Transverse colon (tissue), 4 donors: ENCODE data around the gene GDPD5. TPM values are rescaled to one million over a fixed set of nuclear protein-coding genes. Genes with fewer than 3 reads are reported as not detected.

ENCODE experiments used
- DNase-seq: peaks from one replicate; pipeline ENCODE4 v3.0.0-alpha.2; 2019
- H3K27ac ChIP-seq, 4 donors: fragments of 200-600 bp; sonication (generic); 2 replicates each; pipeline ENCODE4 v1.5.1; 2016 to 2018; ENCODE audit warnings: inconsistent platforms in 4 of 4
- H3K27me3 ChIP-seq: fragments of 200-600 bp; sonication (generic); 2 replicates; pipeline ENCODE4 v1.5.1; 2017; ENCODE audit warnings: inconsistent platforms
- H3K36me3 ChIP-seq, 4 donors: fragments of 200-600 bp; sonication (generic); 2 replicates each; pipeline ENCODE4 v1.5.1; 2017 to 2019; ENCODE audit warnings: inconsistent platforms in 4 of 4
- H3K4me1 ChIP-seq, 4 donors: fragments of 200-600 bp; sonication (generic); 2 replicates each; pipeline ENCODE4 v1.5.1; 2017 to 2020; ENCODE audit warnings: inconsistent platforms in 4 of 4
- H3K4me3 ChIP-seq, 4 donors: fragments of 200-600 bp; sonication (generic); 1 replicate in 1 of 4; 2 replicates in 3 of 4; pipeline versions ENCODE4 v1.5.1 to v1.6.1; 2017 to 2019; ENCODE audit warnings: inconsistent platforms in 4 of 4
- H3K9me3 ChIP-seq, 2 donors: fragments of 200-600 bp; sonication (generic); 2 replicates each; pipeline ENCODE4 v1.5.1; 2017 to 2019; ENCODE audit warnings: inconsistent platforms in 2 of 2
- CTCF ChIP-seq, 5 experiments: fragments of 200-600 bp in 3 of 5; fragments of 450-650 bp in 2 of 5; sonication (generic) in 3 of 5; IDR thresholded peaks; 1 replicate in 2 of 5; 2 replicates in 3 of 5; pipeline ENCODE4 v1.5.1; 2016 to 2017; ENCODE audit warnings: antibody characterized with exemption in 5 of 5, inconsistent platforms in 3 of 5, mild to moderate bottlenecking in 2 of 5, moderate library complexity in 1 of 5
- EP300 ChIP-seq: sonication (generic); formaldehyde crosslinking; IDR thresholded peaks from one replicate; pipeline ENCODE4 v1.6.1; 2017; ENCODE audit warnings: antibody characterized with exemption, low read depth
- POLR2A ChIP-seq: fragments of 450-650 bp; IDR thresholded peaks from one replicate; pipeline ENCODE4 v1.6.1; 2016; ENCODE audit warnings: antibody characterized with exemption, mild to moderate bottlenecking, moderate library complexity
- POLR2AphosphoS5 ChIP-seq, 3 donors: sonication (generic); formaldehyde crosslinking; IDR thresholded peaks; one replicate each; pipeline ENCODE4 v1.6.1; 2016; ENCODE audit warnings: antibody characterized with exemption in 3 of 3
- WGBS, 2 donors: methylation state at CpG; one replicate each; pipeline ENCODE4 v1.1.5; 2018; ENCODE audit warnings: low coverage in 1 of 2; 5-methylcytosine and 5-hydroxymethylcytosine counted together
- in situ Hi-C, 4 donors: fragments of 200-750 bp; cut with MboI; loops; one replicate each; pipeline versions ENCODE4 v1.15.0 to v1.15.1; 2017; ENCODE audit warnings: low sequenced_read_pairs in 3 of 4, low pct_ligation_motif_present in 1 of 4, low pct_unique_long_range_greater_than_20kb in 1 of 4
- intact Hi-C: fragments of 100-400 bp; cut with DNase I; formaldehyde crosslinking; loops from one replicate; pipeline ENCODE4 v1.15.1; 2023; ENCODE audit warnings: low total_unique reads
- total RNA-seq, 4 donors: library from RNA; depleted of rRNA; stranded (reverse); fragments of >200 nt; gene quantifications; one replicate each; pipeline ENCODE4 v1.1.0, GENCODE V29; 2016

GDPD5 gene
- total RNA-seq, 4 donors from 2014 or later: 3.7 to 10.1 (median 7.1) TPM; not detected in 1

GRCh38 chr11:75454987-75455386 is 70.8 kb downstream of the GDPD5 start:
- no peak overlapping the region for H3K27ac ChIP-seq
- intact Hi-C loops: no loop called here
- no peak for TF ChIP-seq POLR2A
- TF ChIP-seq CTCF (IDR thresholded peaks at IDR 0.05): no peak
- no peak for TF ChIP-seq EP300
- no peak for TF ChIP-seq POLR2AphosphoS5 (IDR thresholded peaks at IDR 0.05)
- H3K27me3 ChIP-seq: no peaks in the 10 kb centered on the region
- no peaks in the 10 kb centered on the region for H3K4me1 ChIP-seq
- H3K36me3 ChIP-seq: no peaks in the 10 kb centered on the region
- in situ Hi-C loops: no loop called here
- H3K9me3 ChIP-seq: no peaks in the 10 kb centered on the region
- 79 to 81% methylated on average over 2 to 5 of the region's 5 CpGs for WGBS, 2 donors
- DNase-seq: no peak
- no peak overlapping the region for H3K4me3 ChIP-seq

- no peak for TF ChIP-seq EP300
- TF ChIP-seq CTCF (IDR thresholded peaks at IDR 0.05): no peak
- Histone ChIP-seq H3K9me3 (no peaks in the 10 kb centered on the region), H3K36me3 (no peaks in the 10 kb centered on the region), H3K4me1 (no peaks in the 10 kb centered on the region), H3K27me3 (no peaks in the 10 kb centered on the region), H3K4me3 (no peak overlapping the region), H3K27ac (no peak overlapping the region)
- in situ Hi-C loops (no loop called here), intact Hi-C loops (no loop called here)
- 65 to 73% methylated on average over 5 to 9 of the region's 9 CpGs for WGBS, 2 donors
- DNase-seq: no peak
Measured at GRCh38 chr11:75453916-75454655, 71.7 kb downstream of the GDPD5 start.

GRCh38 chr11:75450826-75451821 is 74.6 kb downstream of the GDPD5 start:
- Histone ChIP-seq H3K36me3 (no peaks in the 10 kb centered on the region), H3K4me3 (no peak overlapping the region), H3K4me1 (no peaks in the 10 kb centered on the region), H3K27me3 (no peaks in the 10 kb centered on the region), H3K27ac (no peak overlapping the region), H3K9me3 (no peaks in the 10 kb centered on the region)
- WGBS, 2 donors: 79 to 93% methylated on average over 10 to 46 of the region's 46 CpGs
- TF ChIP-seq POLR2AphosphoS5 (IDR thresholded peaks at IDR 0.05): no peak
- peak in 4 of 5 experiments; percentile 15 to 47 (median 36) for TF ChIP-seq CTCF (IDR thresholded peaks at IDR 0.05)
- TF ChIP-seq POLR2A: no peak
- no peak for TF ChIP-seq EP300
- intact Hi-C loops (no loop called here), in situ Hi-C loops (no loop called here)
- DNase-seq: no peak

- in situ Hi-C loops: no loop called here
- Histone ChIP-seq H3K27me3 (no peaks in the 10 kb centered on the region), H3K9me3 (no peaks in the 10 kb centered on the region), H3K27ac (no peak overlapping the region), H3K36me3 (no peaks in the 10 kb centered on the region), H3K4me1 (no peaks in the 10 kb centered on the region), H3K4me3 (no peak overlapping the region)
- intact Hi-C loops: no loop called here
- TF ChIP-seq POLR2A (no peak), CTCF (IDR thresholded peaks at IDR 0.05) (no peak), EP300 (no peak), POLR2AphosphoS5 (IDR thresholded peaks at IDR 0.05) (no peak)
- DNase-seq: no peak
- 82% methylated on average over 3 to 5 of the region's 7 CpGs for WGBS, 2 donors
Measured at GRCh38 chr11:75450236-75450635, 75.5 kb downstream of the GDPD5 start.
